Stimulated activated CD4-positive, alpha-beta T cell treated with anti-CD3 and anti-CD28 coated beads, Interleukin-15, amount 100 ng/mL, for 1 hour (primary cell): ENCODE data around the gene SPACDR.
"Not testable (repeated sequence)": the region's sequence is repeated elsewhere in the genome, so short reads cannot be mapped to it uniquely, and the experiment has no call there.

Source experiments
- DNase-seq, 2 donors: peaks; one replicate each; pipeline ENCODE4 v3.0.0-alpha.2; 2020; ENCODE audit warnings: low read depth in 1 of 2, low spot score in 1 of 2

SPACDR gene

GRCh38 chr7:100464210-100464660 is at the start of gene SPACDR:
Gene SPACDR (minus strand): TSS chr7:100464260. CDS start chr7:100464025, 235 bp downstream.
- DNase-seq = no peak

- no peak for DNase-seq
Measured at GRCh38 chr7:100513212-100513810, 49.3 kb upstream of the SPACDR start.

GRCh38 chr7:100510437-100511239 is 46.6 kb upstream of the SPACDR start:
- DNase-seq = no peak

GRCh38 chr7:100509231-100509630 is 45.2 kb upstream of the SPACDR start:
- DNase-seq = no peak

- DNase-seq = no peak
Measured at GRCh38 chr7:100506356-100506923, 42.4 kb upstream of the SPACDR start.

GRCh38 chr7:100504887-100505611 is 41.0 kb upstream of the SPACDR start:
- DNase-seq = no peak

GRCh38 chr7:100504031-100504430 is 40.0 kb upstream of the SPACDR start:
- not testable (repeated sequence) for DNase-seq

- DNase-seq = not testable (repeated sequence)
Measured at GRCh38 chr7:100500743-100501142, 36.7 kb upstream of the SPACDR start.

GRCh38 chr7:100496509-100496908 is 32.4 kb upstream of the SPACDR start:
- no peak for DNase-seq

GRCh38 chr7:100493476-100494264 is 29.6 kb upstream of the SPACDR start:
- peak in 1 of 2 donors; percentile 48 for DNase-seq

- no peak for DNase-seq
Measured at GRCh38 chr7:100492738-100493475, 28.8 kb upstream of the SPACDR start.

- no peak for DNase-seq
Measured at GRCh38 chr7:100491192-100491578, 27.1 kb upstream of the SPACDR start.

- no peak for DNase-seq
Measured at GRCh38 chr7:100490483-100491191, 26.6 kb upstream of the SPACDR start.

GRCh38 chr7:100489824-100490223 is 25.8 kb upstream of the SPACDR start:
- no peak for DNase-seq

GRCh38 chr7:100489121-100489520 is 25.1 kb upstream of the SPACDR start:
- DNase-seq = no peak

GRCh38 chr7:100488333-100489095 is 24.5 kb upstream of the SPACDR start:
- no peak for DNase-seq

GRCh38 chr7:100486753-100487446 is 22.8 kb upstream of the SPACDR start:
- no peak for DNase-seq

- DNase-seq = no peak
Measured at GRCh38 chr7:100486111-100486636, 22.1 kb upstream of the SPACDR start.
